Breast epithelium (tissue), 4 donors: ENCODE data around the gene VPS13D. TPM values are rescaled to one million over a fixed set of nuclear protein-coding genes. Genes with fewer than 3 reads are reported as not detected.

ENCODE experiments used
- DNase-seq, 2 donors: peaks; one replicate each; pipeline ENCODE4 v3.0.0-alpha.2; 2019; ENCODE audit warnings: low spot score in 2 of 2
- H3K27ac ChIP-seq, 2 donors: fragments of 200-600 bp; sonication (generic) in 1 of 2; one replicate each; pipeline ENCODE4 v1.5.1; 2016 to 2019; ENCODE audit warnings: mild to moderate bottlenecking in 1 of 2
- H3K27me3 ChIP-seq, 2 donors: fragments of 200-600 bp; sonication (generic) in 1 of 2; one replicate each; pipeline versions ENCODE4 v1.5.1 to v1.6.0; 2017 to 2019; ENCODE audit warnings: control low read depth in 1 of 2, mild to moderate bottlenecking in 1 of 2
- H3K36me3 ChIP-seq: fragments of 200-600 bp; one replicate; pipeline ENCODE4 v1.5.1; 2019
- H3K4me1 ChIP-seq, 2 donors: fragments of 200-600 bp; sonication (generic); one replicate each; pipeline ENCODE4 v1.5.1; 2016 to 2019; ENCODE audit warnings: control low read depth in 1 of 2
- H3K4me3 ChIP-seq, 3 donors: fragments of 200-600 bp; sonication (generic); 1 replicate in 2 of 3; 2 replicates in 1 of 3; pipeline ENCODE4 v1.5.1; 2016 to 2019; ENCODE audit warnings: mild to moderate bottlenecking in 3 of 3, moderate library complexity in 2 of 3
- H3K9me3 ChIP-seq, 2 donors: fragments of 200-600 bp; sonication (generic) in 1 of 2; one replicate each; pipeline ENCODE4 v1.5.1; 2016 to 2019; ENCODE audit warnings: control low read depth in 1 of 2
- CTCF ChIP-seq, 3 donors: fragments of 450-650 bp; IDR thresholded peaks; one replicate each; pipeline ENCODE4 v1.5.1; 2016 to 2017; ENCODE audit warnings: antibody characterized with exemption in 3 of 3, mild to moderate bottlenecking in 3 of 3, moderate library complexity in 3 of 3
- POLR2A ChIP-seq: fragments of 450-650 bp; IDR thresholded peaks from one replicate; pipeline ENCODE4 v1.6.1; 2016; ENCODE audit warnings: antibody characterized with exemption, mild to moderate bottlenecking, moderate library complexity
- POLR2AphosphoS5 ChIP-seq, 3 donors: sonication (generic); formaldehyde crosslinking; IDR thresholded peaks; one replicate each; pipeline ENCODE4 v1.6.1; 2017; ENCODE audit warnings: antibody characterized with exemption in 3 of 3
- intact Hi-C: fragments of 100-400 bp; cut with DNase I; formaldehyde crosslinking; loops from one replicate; pipeline ENCODE4 v1.15.1; 2023; ENCODE audit warnings: low total_unique reads
- total RNA-seq, 3 donors: library from RNA; depleted of rRNA; stranded (reverse); fragments of >200 nt; gene quantifications; one replicate each; pipeline ENCODE4 v1.1.0, GENCODE V29; 2016

VPS13D gene
- total RNA-seq, 3 donors from 2014 or later, result 73.9 to 115 (median 96.4) TPM

GRCh38 chr1:12279003-12279402, 49.2 kb downstream of the VPS13D start:
- peaks cover 9% of the 10 kb centered on the region for H3K36me3 ChIP-seq

GRCh38 chr1:12279728-12280464, 50.1 kb downstream of the VPS13D start:
- no peak for DNase-seq
- no peaks in the 10 kb centered on the region for H3K9me3 ChIP-seq
- H3K36me3 ChIP-seq, result peaks cover 9% of the 10 kb centered on the region
- H3K27me3 ChIP-seq, result no peaks in the 10 kb centered on the region
- no peak overlapping the region for H3K4me3 ChIP-seq
- H3K4me1 ChIP-seq, result no peaks in the 10 kb centered on the region
- intact Hi-C loops, result no loop called here
- TF ChIP-seq CTCF (IDR thresholded peaks at IDR 0.05) (no peak), POLR2A (no peak), POLR2AphosphoS5 (IDR thresholded peaks at IDR 0.05) (no peak)
- H3K27ac ChIP-seq, result no peak overlapping the region

More at GRCh38 chr1:12279003-12279402, 49.2 kb downstream of the VPS13D start:
- Histone ChIP-seq H3K27ac (no peak overlapping the region), H3K27me3 (no peaks in the 10 kb centered on the region), H3K4me1 (no peaks in the 10 kb centered on the region), H3K4me3 (no peak overlapping the region), H3K9me3 (no peaks in the 10 kb centered on the region)
- intact Hi-C loops, result no loop called here
- DNase-seq, result no peak
- TF ChIP-seq POLR2AphosphoS5 (IDR thresholded peaks at IDR 0.05), result no peak

GRCh38 chr1:12282142-12282541, 52.3 kb downstream of the VPS13D start:
- no peak for DNase-seq
- no peak overlapping the region for H3K4me3 ChIP-seq
- no peaks in the 10 kb centered on the region for H3K4me1 ChIP-seq
- H3K27me3 ChIP-seq, result no peaks in the 10 kb centered on the region
- intact Hi-C loops, result no loop called here
- peaks cover under 1% of the 10 kb centered on the region for H3K36me3 ChIP-seq
- H3K27ac ChIP-seq, result no peak overlapping the region
- H3K9me3 ChIP-seq, result no peaks in the 10 kb centered on the region
- TF ChIP-seq POLR2AphosphoS5 (IDR thresholded peaks at IDR 0.05), result no peak
- TF ChIP-seq CTCF (IDR thresholded peaks at IDR 0.05), result no peak

- no peaks in the 10 kb centered on the region for H3K36me3 ChIP-seq
- no peak for DNase-seq
- no peak overlapping the region for H3K4me3 ChIP-seq
- no peaks in the 10 kb centered on the region for H3K4me1 ChIP-seq
- TF ChIP-seq POLR2A (no peak), POLR2AphosphoS5 (IDR thresholded peaks at IDR 0.05) (no peak), CTCF (IDR thresholded peaks at IDR 0.05) (no peak)
- no peak overlapping the region for H3K27ac ChIP-seq
- intact Hi-C loops, result no loop called here
- H3K9me3 ChIP-seq, result no peaks in the 10 kb centered on the region
- no peaks in the 10 kb centered on the region for H3K27me3 ChIP-seq
Measured at GRCh38 chr1:12284486-12284885, 54.7 kb downstream of the VPS13D start.

GRCh38 chr1:12285496-12286143, 55.8 kb downstream of the VPS13D start:
- intact Hi-C loops, result no loop called here
- no peak for DNase-seq
- Histone ChIP-seq H3K4me3 (no peak overlapping the region), H3K36me3 (no peaks in the 10 kb centered on the region), H3K4me1 (no peaks in the 10 kb centered on the region), H3K9me3 (no peaks in the 10 kb centered on the region), H3K27ac (no peak overlapping the region), H3K27me3 (no peaks in the 10 kb centered on the region)
- TF ChIP-seq POLR2AphosphoS5 (IDR thresholded peaks at IDR 0.05) (no peak), CTCF (IDR thresholded peaks at IDR 0.05) (no peak), POLR2A (no peak)
